Measurements from ENCODE around the gene RBM19.
A peak's percentile ranks its signal among the peaks of the same experiment; 100 is the strongest.
"Not testable (repeated sequence)": the region's sequence is repeated elsewhere in the genome, so short reads cannot be mapped to it uniquely, and the experiment has no call there.

The RBM19 gene

GRCh38 chr12:113905829-113906228, 60.3 kb downstream of the RBM19 start:
- TF ChIP-seq CTCF (IDR thresholded peaks at IDR 0.05; ENCODE audit: insufficient read depth, low read depth, low read length, missing control alignments): no peak
- H3K4me3 ChIP-seq (ENCODE audit: low read length): no peak overlapping the region
- no peak for DNase-seq (ENCODE audit: low read depth)

GRCh38 chr12:113903381-113903863, 62.7 kb downstream of the RBM19 start:
- no peak overlapping the region for H3K4me3 ChIP-seq (ENCODE audit: low read length)
- DNase-seq (ENCODE audit: low read depth): no peak
- no peak for TF ChIP-seq CTCF (IDR thresholded peaks at IDR 0.05; ENCODE audit: insufficient read depth, low read depth, low read length, missing control alignments)

- H3K4me3 ChIP-seq (ENCODE audit: low read length); DNase-seq (ENCODE audit: low read depth): not testable (repeated sequence)
These were observed 64.8 kb downstream of the RBM19 start for GRCh38 chr12:113901319-113901718.

GRCh38 chr12:113900716-113901115, 65.4 kb downstream of the RBM19 start:
- H3K4me3 ChIP-seq (ENCODE audit: low read length): no peak overlapping the region
- DNase-seq (ENCODE audit: low read depth): peak; percentile 34
- TF ChIP-seq CTCF (IDR thresholded peaks at IDR 0.05; ENCODE audit: insufficient read depth, low read depth, low read length, missing control alignments): no peak

GRCh38 chr12:113899561-113900471, 66.3 kb downstream of the RBM19 start:
- DNase-seq (ENCODE audit: low read depth): peak; percentile 69
- TF ChIP-seq CTCF (IDR thresholded peaks at IDR 0.05; ENCODE audit: insufficient read depth, low read depth, low read length, missing control alignments): no peak
- H3K4me3 ChIP-seq (ENCODE audit: low read length): no peak overlapping the region

GRCh38 chr12:113899042-113899560, 67.0 kb downstream of the RBM19 start:
- H3K4me3 ChIP-seq (ENCODE audit: low read length): no peak overlapping the region
- no peak for DNase-seq (ENCODE audit: low read depth)
- TF ChIP-seq CTCF (IDR thresholded peaks at IDR 0.05; ENCODE audit: insufficient read depth, low read depth, low read length, missing control alignments): no peak

- no peak for TF ChIP-seq CTCF (IDR thresholded peaks at IDR 0.05; ENCODE audit: insufficient read depth, low read depth, low read length, missing control alignments)
- no peak for DNase-seq (ENCODE audit: low read depth)
- H3K4me3 ChIP-seq (ENCODE audit: low read length): no peak overlapping the region
These were observed 67.7 kb downstream of the RBM19 start for GRCh38 chr12:113898466-113898865.
